Activated gamma-delta T cell treated with anti-CD3 and anti-CD28 coated beads, Interleukin-2, amount 50 U/mL, for 16 hours (primary cell): ENCODE results near the gene MYLK2.
A peak's percentile ranks its signal among the peaks of the same experiment; 100 is the strongest.

Source experiments
- DNase-seq: peaks from one replicate; pipeline ENCODE4 v3.0.0-alpha.2; 2020; ENCODE audit warnings: low read depth

MYLK2 gene

DNA sequence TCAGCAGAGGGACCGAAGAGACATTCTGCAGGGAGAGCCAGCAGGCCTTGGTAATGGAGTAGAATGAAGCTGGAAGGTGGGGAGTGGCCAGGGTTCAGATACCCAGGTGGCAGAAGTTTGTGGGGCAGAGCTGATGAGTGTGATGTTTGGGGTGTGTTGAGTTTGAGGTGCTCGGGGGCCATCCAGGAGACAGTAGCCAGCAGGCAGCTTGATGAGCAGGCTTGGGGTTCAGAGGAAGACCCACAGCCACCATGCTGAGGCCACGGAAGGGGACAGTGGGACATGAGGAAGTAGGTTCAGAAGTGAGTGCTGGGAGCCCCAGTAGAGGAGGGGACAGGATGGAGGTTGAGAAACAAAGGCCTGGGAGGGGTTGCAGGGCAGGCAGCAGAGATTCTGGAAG is 37.4 kb downstream of the MYLK2 start:
- DNase-seq: no peak

DNA sequence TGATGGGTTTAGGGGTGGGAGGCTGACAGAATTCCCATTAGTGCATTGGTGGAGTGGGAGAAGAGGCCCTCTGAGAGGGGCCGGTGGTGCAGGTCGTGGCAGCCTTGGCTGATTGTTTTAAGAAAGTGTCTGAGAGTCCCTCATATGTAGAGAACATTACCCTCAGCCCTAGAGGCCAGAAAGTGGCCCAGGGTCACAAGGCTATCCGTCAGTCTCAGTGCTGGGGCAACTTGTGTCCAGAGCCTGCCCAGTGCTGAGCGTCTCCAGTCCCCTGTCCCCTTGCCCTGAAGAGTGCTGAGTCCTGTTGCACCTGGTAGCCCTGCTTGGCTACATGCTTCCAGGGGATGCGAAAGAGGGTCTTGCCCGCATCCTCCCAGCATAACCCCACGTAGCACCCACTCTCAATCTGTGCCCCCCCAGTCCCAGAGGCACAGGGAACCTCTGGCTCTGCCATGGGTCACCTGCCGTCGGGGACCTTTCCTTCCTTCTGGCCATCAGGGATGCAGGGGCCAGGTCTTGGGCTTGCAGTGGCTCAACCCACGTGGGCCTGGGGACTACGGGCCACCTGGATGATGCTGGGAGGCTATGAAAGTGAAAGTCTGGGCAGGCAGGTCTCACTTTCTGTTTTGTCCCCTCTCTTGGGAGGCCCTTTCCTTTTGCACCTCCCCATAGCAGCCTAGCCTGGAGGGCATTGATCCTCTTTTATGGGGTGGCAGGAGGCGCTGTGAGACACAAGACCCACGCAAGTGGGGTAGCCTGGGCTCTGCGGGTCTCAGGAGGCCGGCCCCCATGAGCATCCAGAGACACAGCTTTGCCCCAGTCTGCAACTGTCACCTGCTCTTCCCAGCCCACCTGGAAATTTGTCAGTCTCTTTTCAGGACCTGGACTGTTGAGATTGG is 39.0 kb downstream of the MYLK2 start:
- DNase-seq: no peak

GRCh38 chr20:31858760-31859083 is 39.6 kb downstream of the MYLK2 start:
- no peak for DNase-seq

DNA sequence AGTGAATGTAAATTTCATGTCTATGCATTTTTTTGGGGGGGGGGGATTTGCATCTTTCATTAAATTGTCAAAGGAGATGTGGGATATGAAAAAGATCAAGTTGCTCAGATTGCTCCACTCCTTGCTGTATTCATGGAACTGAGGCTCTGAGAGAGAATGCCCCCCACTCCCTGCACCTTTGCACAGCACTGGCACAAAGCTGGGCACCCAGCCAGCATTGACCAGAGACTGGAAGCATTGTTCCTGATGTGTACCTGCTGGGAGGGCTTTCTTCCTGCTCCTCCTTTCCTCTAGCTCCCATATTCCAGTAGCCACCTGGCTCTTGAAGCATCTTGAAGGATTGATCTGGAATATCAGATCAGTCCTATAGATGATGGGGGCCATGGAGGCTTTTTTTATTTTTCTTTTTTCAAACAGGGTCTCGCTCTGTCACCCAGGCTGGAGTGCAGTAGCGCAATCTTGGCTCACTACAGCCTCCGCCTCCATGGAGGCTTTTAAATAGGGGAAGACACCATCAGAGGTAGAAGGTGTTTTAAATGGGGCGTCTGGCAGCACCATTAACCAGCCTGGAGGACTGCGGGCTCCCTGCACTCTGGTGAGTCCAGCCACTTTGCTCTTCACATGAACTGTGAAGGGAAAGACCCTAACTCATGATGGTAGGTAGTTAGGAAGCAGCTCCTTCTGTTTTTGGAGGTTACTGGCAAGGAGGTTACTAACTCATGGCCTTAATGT is 40.3 kb downstream of the MYLK2 start:
- no peak for DNase-seq

DNA sequence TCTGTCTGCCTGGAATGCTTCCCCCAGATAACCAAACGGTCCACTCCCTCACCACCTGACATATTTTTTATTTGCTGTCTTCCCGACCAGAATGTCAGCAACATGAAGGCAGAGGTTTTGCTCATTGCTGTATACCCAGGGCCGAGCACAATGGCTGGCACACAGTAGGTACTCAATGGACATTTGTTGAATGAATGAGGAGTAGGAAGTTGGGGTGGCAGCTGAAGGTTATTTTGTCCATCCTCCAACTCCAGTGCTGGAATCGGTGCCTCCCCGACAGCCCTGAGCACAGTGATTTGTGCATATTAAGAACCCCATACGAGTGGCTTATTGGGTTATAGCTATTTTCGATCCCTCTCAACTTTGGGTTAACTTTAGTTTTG is 40.8 kb downstream of the MYLK2 start:
- DNase-seq: no peak

- DNase-seq: no peak
These were observed 41.4 kb downstream of the MYLK2 start for GRCh38 chr20:31860390-31861134.

- no peak for DNase-seq
These were observed 41.9 kb downstream of the MYLK2 start for GRCh38 chr20:31861135-31861384.

GRCh38 chr20:31861385-31862156 is 42.4 kb downstream of the MYLK2 start:
- peak; percentile 47 for DNase-seq

- DNase-seq: no peak
These were observed 43.0 kb downstream of the MYLK2 start for GRCh38 chr20:31862157-31862470.

GRCh38 chr20:31862506-31862905 is 43.4 kb downstream of the MYLK2 start:
- DNase-seq: no peak

GRCh38 chr20:31863296-31864085 is 44.3 kb downstream of the MYLK2 start:
- DNase-seq: no peak

DNA sequence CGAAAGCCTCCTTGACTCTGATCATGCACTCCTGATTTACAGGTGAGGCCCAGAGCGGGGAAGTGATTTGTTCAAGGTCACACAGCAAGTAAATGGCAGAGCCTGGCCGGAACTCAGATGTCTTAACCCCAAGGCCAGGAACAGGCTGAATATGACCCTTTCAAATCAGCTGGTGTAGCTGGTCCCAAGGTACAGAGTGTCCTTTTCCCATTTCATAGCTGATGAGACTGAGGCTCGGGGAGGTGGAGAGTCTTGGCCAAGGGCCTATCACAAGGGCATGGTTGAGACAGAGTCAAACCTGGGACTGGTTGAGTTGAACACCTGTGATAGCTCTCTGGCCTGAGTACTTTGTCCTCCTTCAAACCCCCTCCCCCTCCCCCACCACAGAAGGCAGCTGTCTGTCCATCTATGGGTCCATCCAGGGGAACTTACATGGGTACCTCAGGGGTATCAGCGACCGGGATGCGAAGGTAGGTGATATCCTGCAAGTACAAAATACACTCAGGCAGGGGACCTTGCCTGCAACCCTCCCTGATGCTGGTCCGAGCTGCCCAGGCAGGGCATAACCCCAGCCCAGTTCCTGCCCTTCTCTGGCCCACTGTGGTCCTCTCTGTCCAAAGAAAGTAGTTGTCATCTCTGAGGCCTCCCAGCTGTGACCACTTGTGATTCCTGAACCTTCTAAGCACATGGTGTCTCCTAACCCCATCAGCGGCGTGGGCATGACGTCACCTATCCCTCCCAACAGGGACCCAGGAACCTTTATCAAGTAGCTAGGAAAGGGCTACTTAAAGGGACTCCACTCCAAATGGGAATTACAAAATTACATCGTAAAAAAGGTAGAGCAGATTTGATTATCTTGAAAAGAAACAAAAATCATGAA is 45.6 kb downstream of the MYLK2 start:
- DNase-seq: no peak

GRCh38 chr20:31866221-31866620 is 47.1 kb downstream of the MYLK2 start:
- DNase-seq: no peak

- no peak for DNase-seq
These were observed 49.9 kb downstream of the MYLK2 start for GRCh38 chr20:31868853-31869672.

DNA sequence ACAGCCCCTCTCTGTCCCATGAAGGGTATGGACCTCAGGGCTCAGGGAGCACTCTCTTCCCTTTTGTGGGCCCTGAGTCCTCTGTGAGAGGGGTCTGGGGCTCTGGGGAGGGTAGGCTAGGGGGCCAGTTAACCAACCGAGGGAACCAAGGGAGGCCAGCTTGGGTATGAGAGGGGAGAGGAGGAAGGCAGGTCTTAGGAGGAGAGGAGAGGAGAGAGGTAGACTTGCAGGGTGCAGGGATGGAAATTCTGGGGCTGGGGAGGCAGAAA is 50.5 kb downstream of the MYLK2 start:
- no peak for DNase-seq

GRCh38 chr20:31869942-31870725 is 51.0 kb downstream of the MYLK2 start, which contains the start of the genes DUSP15 and TTLL9:
Gene DUSP15 (minus strand): TSS chr20:31870527. CDS start chr20:31870337, 190 bp downstream.
Gene TTLL9 (plus strand): TSS chr20:31870634. CDS start chr20:31871127, 493 bp downstream.
- DNase-seq: no peak

DNA sequence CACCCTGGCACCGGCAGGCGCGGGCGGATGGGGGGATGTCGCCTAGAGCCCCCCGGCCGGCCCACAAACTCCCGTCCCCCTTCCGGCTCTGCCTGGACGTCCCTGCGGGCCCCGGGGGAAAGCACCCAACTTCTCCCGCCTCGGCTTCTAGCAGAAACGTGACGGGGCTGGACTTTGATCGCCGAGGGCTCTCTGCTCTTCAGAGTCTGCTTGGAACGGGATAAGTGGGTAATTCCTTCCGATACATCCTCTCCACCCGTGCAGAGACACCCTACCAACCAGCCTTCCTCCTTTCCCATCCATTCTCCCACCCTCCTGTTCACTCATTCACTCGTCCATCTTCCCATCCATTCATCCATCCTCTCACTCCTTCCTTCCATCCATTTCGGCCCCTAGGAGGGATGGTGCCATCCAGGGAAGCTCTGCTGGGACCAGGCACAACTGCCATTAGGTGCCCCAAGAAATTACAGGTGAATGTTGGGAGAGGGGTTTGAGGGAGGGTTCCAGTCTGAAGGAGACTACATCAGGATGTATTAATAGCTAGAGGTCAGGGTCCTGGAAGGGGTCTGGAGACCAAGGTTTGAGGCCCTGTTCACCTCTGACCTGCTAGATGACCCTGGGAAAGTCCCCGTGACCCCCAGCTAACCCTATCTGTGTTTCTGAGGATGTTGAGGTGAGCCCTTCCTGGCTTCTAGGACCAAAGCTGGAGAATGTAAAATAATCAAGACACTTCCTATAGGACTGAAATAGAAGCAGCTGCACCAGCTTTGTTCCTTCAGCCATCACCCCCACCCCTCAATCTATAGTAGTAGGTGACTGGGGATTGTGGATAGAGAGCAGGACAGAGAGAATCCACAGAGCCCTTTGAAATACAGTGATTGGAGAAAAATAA is 51.8 kb downstream of the MYLK2 start:
- DNase-seq: no peak

DNA sequence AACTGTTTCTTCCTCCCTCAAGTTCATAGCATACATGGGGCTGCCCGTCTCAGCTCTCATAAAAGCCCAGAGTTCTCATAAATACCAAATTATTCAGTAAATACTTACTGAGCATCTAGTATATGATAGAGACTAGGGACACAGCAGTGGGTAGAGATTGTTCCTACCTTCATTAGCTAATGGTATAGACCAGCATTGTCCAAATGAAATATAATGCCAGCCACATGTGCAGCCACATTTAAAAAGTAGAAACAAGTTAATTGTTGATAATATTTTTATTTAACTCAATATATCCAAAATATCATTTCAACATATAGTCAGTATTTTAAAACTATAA is 52.4 kb downstream of the MYLK2 start:
- no peak for DNase-seq
